ENCODE results near the gene RBFOX1. TPM values are rescaled to one million over a fixed set of nuclear protein-coding genes. Genes with fewer than 3 reads are reported as not detected.

The RBFOX1 gene
- total and polyA plus RNA-seq, 2 donors (not counting 1 experiment from before 2014, with no cell fraction given): not detected

DNA sequence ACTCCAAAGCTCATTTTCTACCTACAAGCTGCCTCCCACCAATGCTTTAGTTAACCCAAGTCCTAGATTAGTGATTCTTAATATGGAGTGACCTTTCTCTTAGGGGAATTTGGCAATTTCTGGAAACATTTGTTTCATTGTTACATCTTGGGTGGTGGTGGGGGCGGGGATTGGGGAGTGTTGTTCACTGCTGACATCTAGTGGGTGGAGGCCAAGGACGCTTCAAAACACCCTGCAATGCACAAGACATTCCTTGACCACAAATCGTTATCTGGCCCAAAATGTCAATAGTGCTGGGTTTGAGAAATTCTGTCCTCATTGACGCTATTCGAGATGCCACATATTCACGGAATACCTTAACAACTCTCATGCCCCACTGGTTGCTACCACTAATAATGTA, 282.9 kb downstream of the RBFOX1 start:
- CTCF ChIA-PET: no interaction called here
- WGBS (ENCODE audit: insufficient coverage): no CpG with 5 or more reads among the region's 6 CpGs
- no peak for ATAC-seq (ENCODE audit: low read depth)

DNA sequence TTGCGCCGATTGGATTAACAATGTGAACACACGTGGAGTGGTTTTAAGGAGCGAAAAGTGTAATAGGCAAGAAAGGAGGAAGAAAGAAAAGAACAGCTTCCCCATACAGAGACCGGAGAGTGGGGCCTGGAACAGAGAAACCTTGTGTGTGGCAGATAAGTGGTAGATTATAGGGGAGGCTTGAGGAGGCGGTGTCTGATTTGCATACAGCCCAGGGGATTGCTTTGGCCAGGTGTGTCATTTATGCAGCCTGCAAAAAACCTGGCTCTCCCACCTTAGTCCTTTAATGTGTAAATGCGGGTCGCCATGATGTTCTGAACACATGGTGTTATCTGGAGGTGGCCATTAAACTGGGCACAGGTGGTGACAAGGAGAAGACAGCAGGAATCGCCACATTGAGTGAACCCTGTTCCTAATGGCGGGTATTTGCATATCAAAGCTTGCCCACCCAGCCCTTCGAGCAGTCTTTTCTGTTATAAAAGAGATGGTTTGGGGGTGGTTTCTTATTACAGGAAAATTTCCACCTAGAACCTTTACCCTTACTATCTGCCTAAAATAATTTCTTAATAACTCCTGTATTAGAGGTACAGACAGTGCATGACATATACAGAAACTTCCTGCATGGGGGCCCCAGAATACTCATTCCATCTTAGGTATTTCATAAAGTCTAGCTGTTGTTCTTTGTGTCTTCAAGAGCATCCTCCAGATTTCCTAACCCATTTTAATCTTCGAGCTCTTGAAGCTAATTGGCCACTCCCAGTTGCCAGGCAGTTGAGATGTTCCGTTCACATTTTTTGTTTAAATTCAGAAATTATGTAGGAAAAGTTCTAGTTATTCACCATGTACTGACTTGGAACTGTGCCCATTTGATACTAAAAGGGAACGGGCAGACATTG, 292.5 kb downstream of the RBFOX1 start:
- Mint-ChIP-seq H3K4me1 (no peaks in the 10 kb centered on the region), H3K4me3 (no peak overlapping the region), H3K27me3 (no peaks in the 10 kb centered on the region), H3K27ac (no peak overlapping the region), H3K9me3 (ENCODE audit: insufficient read depth) (peaks cover 6% of the 10 kb centered on the region)
- TF ChIP-seq, protein P1, sequence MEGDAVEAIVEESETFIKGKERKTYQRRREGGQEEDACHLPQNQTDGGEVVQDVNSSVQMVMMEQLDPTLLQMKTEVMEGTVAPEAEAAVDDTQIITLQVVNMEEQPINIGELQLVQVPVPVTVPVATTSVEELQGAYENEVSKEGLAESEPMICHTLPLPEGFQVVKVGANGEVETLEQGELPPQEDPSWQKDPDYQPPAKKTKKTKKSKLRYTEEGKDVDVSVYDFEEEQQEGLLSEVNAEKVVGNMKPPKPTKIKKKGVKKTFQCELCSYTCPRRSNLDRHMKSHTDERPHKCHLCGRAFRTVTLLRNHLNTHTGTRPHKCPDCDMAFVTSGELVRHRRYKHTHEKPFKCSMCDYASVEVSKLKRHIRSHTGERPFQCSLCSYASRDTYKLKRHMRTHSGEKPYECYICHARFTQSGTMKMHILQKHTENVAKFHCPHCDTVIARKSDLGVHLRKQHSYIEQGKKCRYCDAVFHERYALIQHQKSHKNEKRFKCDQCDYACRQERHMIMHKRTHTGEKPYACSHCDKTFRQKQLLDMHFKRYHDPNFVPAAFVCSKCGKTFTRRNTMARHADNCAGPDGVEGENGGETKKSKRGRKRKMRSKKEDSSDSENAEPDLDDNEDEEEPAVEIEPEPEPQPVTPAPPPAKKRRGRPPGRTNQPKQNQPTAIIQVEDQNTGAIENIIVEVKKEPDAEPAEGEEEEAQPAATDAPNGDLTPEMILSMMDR (IDR thresholded peaks at IDR 0.05): no peak
- TF ChIP-seq EZH2 (IDR thresholded peaks at IDR 0.05; ENCODE audit: borderline replicate concordance, insufficient read depth, low read depth, low read length, poor library complexity, severe bottlenecking): no peak
- H3K4me1 ChIP-seq (ENCODE audit: control insufficient read depth in 2 of 2, insufficient read depth in 2 of 2, low read length in 2 of 2): no peaks in the 10 kb centered on the region
- no peak for ATAC-seq (ENCODE audit: low read depth)
- H3K27me3 ChIP-seq (replicated peaks in 1 of 4; ENCODE audit: control extremely low read depth in 1 of 4, control insufficient read depth in 3 of 4, insufficient read depth in 4 of 4, low read length in 3 of 4): no peaks in the 10 kb centered on the region
- no peaks in the 10 kb centered on the region for H3K36me3 ChIP-seq (replicated peaks in 1 of 2; ENCODE audit: control extremely low read depth in 1 of 2, control insufficient read depth in 1 of 2, extremely low read depth in 1 of 2, insufficient read depth in 2 of 2, low read length in 1 of 2)
- no peak overlapping the region for H2AFZ ChIP-seq (ENCODE audit: insufficient read depth, low read depth, low read length, poor library complexity, severe bottlenecking)
- POLR2A ChIA-PET: no interaction called here
- no peak overlapping the region for H3K4me2 ChIP-seq (replicated peaks; ENCODE audit: low read depth, low read length, poor library complexity, severe bottlenecking)
- no peak for DNase-seq
- no peaks in the 10 kb centered on the region for H3K79me2 ChIP-seq (ENCODE audit: control insufficient read depth, insufficient read depth, low read length)
- intact Hi-C loops (cut with micrococcal nuclease): loop anchor here (5.0 kb wide), 1 partner anchor 278 kb away; no protein-coding TSS in a partner anchor
- H3K9me3 ChIP-seq (ENCODE audit: control extremely low read depth in 1 of 3, control insufficient read depth in 2 of 3, insufficient read depth in 1 of 3, low read length in 2 of 3): peaks cover 0 to 4% (median 0%) of the 10 kb centered on the region in 3 donors
- no peak overlapping the region for H3K4me3 ChIP-seq (ENCODE audit: control extremely low read depth in 1 of 5, extremely low read depth in 1 of 5, insufficient read depth in 1 of 5, low read depth in 2 of 5, low read length in 4 of 5)
- CTCF ChIA-PET: no interaction called here
- no peak overlapping the region for H3K27ac ChIP-seq (ENCODE audit: low read length in 2 of 2)
- no peaks in the 10 kb centered on the region for H4K20me1 ChIP-seq (ENCODE audit: control insufficient read depth, insufficient read depth, low read length, poor library complexity, severe bottlenecking)
- H3K9ac ChIP-seq (ENCODE audit: low read length): no peak overlapping the region
- 85% methylated on average over 9 of the region's 14 CpGs for WGBS (ENCODE audit: insufficient coverage)

More for the DNA sequence above, 282.9 kb downstream of the RBFOX1 start:
- Mint-ChIP-seq H3K27me3 (no peaks in the 10 kb centered on the region), H3K9me3 (ENCODE audit: insufficient read depth) (peaks cover 4% of the 10 kb centered on the region), H3K4me1 (no peaks in the 10 kb centered on the region), H3K4me3 (no peak overlapping the region), H3K27ac (no peak overlapping the region)
- Histone ChIP-seq H3K4me2 (replicated peaks; ENCODE audit: low read depth, low read length, poor library complexity, severe bottlenecking) (no peak overlapping the region), H4K20me1 (ENCODE audit: control insufficient read depth, insufficient read depth, low read length, poor library complexity, severe bottlenecking) (no peaks in the 10 kb centered on the region), H3K4me3 (ENCODE audit: control extremely low read depth in 1 of 5, extremely low read depth in 1 of 5, insufficient read depth in 1 of 5, low read depth in 2 of 5, low read length in 4 of 5) (no peak overlapping the region), H3K79me2 (ENCODE audit: control insufficient read depth, insufficient read depth, low read length) (no peaks in the 10 kb centered on the region), H3K9me3 (ENCODE audit: control extremely low read depth in 1 of 3, control insufficient read depth in 2 of 3, insufficient read depth in 1 of 3, low read length in 2 of 3) (peaks cover 0 to 2% (median 0%) of the 10 kb centered on the region in 3 donors), H3K4me1 (ENCODE audit: control insufficient read depth in 2 of 2, insufficient read depth in 2 of 2, low read length in 2 of 2) (no peaks in the 10 kb centered on the region), H3K27ac (ENCODE audit: low read length in 2 of 2) (no peak overlapping the region), H3K27me3 (replicated peaks in 1 of 4; ENCODE audit: control extremely low read depth in 1 of 4, control insufficient read depth in 3 of 4, insufficient read depth in 4 of 4, low read length in 3 of 4) (no peaks in the 10 kb centered on the region), H3K36me3 (replicated peaks in 1 of 2; ENCODE audit: control extremely low read depth in 1 of 2, control insufficient read depth in 1 of 2, extremely low read depth in 1 of 2, insufficient read depth in 2 of 2, low read length in 1 of 2) (no peaks in the 10 kb centered on the region), H2AFZ (ENCODE audit: insufficient read depth, low read depth, low read length, poor library complexity, severe bottlenecking) (no peak overlapping the region), H3K9ac (ENCODE audit: low read length) (no peak overlapping the region)
- POLR2A ChIA-PET: no interaction called here
- no peak for TF ChIP-seq EZH2 (IDR thresholded peaks at IDR 0.05; ENCODE audit: borderline replicate concordance, insufficient read depth, low read depth, low read length, poor library complexity, severe bottlenecking)
- TF ChIP-seq, protein P1 (IDR thresholded peaks at IDR 0.05): no peak
- DNase-seq: no peak
- intact Hi-C loops (cut with micrococcal nuclease): no loop called here
